ENCODE results near the gene LILRB2.
"Not testable (repeated sequence)": the region's sequence is repeated elsewhere in the genome, so short reads cannot be mapped to it uniquely, and the experiment has no call there.

Gene LILRB2

GRCh38 chr19:54302257-54302656, 21.3 kb upstream of the LILRB2 start:
- no peak for DNase-seq

- no peak for DNase-seq
Measured at GRCh38 chr19:54299515-54299914, 18.6 kb upstream of the LILRB2 start.

- no peak for DNase-seq
Measured at GRCh38 chr19:54299126-54299498, 18.2 kb upstream of the LILRB2 start.

DNA sequence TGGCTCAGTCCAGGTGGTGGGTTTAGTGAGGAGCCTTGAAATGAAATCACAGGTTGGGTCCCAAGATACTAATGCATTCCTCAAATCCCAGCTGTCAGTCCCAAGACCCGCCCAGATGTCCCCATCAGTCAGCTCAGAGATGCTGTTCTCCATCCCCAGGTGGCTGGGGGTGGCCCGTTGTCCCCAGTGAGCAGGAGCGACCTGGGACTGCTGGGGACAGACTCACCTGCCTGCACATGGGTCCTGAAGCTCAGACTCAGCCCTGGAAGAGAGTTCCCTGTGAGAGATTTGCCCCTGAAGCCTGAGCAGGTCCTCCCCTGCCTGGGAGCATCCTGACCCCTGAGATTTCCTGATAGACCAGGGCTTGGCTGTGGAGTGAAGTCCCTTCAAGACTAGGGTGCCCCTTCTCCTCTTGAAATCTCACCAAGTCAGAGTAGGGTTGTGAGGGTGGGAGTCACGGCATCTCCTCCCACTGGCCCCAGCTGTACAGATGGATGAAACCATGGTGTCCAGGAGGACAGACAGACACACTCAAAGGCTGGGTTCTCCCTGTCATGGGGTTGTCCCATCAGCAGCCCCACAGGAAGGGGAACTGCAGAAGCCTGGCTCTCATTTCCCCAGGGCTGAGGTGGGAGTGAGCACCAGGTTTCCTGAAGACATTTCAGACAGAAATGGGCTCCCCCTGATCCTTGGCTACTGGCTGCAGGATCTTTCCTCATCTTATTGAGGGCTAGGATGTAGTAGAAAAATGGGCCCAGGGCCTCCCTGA, 17.6 kb upstream of the LILRB2 start:
- no peak for DNase-seq

- DNase-seq = no peak
Measured at GRCh38 chr19:54297759-54298305, 16.9 kb upstream of the LILRB2 start.

DNA sequence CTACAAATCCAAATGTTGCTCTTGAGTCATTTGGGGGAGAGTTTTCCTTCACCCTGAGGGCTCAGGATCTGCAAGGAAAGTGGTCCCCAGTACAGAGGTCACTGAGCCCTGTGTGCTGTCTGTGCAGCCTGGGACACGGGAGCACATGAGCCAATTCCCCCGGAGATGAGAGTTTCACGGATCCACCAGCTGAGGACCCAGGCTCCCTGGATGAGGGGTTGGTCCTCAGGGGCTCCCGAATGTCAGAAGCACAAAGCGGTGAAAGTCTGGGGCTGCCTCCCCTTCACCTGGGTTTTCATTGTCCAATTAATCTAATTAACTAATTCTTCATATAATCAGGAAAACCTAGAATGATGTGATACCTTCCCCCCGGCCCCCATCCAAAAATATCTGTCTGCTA, 13.6 kb upstream of the LILRB2 start:
- DNase-seq = no peak

DNA sequence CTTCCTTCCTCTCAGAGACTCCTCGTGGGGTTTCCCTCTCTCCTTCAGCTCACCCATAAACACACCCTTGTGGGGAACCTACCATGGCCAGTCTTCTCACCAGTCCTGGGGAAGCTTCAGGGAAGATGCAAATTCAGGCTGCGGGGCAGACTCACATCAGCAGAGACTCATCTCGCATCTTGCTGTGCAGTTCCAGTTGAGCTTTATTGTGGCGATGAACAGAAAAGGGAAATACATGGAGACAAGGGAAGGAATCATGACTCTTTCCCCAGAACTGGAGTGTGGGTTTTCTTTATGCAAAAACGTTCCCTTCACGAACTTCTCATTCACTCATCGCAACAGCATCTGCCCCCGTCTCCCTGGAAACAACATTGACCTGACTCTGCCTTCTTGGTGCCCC, 8.2 kb upstream of the LILRB2 start:
- not testable (repeated sequence) for DNase-seq

DNA sequence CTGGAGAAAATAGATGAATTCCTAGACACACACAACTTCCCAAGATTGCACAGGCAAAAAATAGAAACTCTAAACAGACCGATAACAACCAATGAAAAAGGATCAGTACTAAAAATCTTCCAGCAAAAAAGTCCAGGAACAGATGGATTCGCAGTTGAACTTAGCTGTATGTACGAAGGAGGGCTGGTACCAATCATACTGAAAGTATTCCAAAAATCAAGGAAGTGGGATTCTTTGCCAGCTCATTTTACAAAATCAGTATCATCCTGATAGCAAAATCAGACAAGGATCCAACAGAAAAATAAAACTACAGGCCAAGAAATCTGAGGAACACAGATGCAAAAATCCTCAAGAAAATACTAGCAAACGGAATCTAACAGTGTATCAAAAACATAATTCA, 6.5 kb upstream of the LILRB2 start:
- no peak for DNase-seq

GRCh38 chr19:54286283-54286682, 5.4 kb upstream of the LILRB2 start:
- not testable (repeated sequence) for DNase-seq

DNA sequence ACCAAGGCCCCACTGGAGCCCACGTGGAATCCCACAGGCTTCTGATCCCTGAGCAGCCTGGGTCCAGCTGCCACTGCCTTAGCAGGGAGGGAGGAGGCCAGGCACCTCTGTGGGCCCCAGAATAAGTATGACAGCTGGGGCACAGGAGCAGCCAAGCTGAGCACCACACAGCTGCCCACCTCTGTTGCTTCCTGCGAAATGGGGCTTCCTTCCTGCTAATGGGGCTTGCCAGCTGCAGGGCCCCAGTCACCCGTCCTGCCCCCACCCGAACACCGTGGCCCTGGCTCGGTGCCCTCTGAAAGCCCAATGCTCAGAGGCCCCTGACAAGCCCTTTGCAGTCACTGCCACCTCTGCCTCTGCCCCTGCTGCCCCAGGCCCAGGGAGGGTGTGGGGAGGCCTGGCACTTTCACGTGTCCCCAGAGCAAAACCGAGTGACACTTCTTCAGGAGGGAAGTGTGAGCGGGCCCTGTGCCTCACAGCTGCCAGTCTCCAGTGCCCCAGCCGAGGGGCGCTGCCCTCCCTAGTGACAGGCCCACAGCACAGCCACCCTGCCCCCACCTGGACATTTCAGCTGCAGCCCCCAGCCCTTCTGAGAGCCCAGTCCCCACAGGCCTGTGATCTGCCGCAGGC, 4.6 kb upstream of the LILRB2 start:
- not testable (repeated sequence) for DNase-seq

DNA sequence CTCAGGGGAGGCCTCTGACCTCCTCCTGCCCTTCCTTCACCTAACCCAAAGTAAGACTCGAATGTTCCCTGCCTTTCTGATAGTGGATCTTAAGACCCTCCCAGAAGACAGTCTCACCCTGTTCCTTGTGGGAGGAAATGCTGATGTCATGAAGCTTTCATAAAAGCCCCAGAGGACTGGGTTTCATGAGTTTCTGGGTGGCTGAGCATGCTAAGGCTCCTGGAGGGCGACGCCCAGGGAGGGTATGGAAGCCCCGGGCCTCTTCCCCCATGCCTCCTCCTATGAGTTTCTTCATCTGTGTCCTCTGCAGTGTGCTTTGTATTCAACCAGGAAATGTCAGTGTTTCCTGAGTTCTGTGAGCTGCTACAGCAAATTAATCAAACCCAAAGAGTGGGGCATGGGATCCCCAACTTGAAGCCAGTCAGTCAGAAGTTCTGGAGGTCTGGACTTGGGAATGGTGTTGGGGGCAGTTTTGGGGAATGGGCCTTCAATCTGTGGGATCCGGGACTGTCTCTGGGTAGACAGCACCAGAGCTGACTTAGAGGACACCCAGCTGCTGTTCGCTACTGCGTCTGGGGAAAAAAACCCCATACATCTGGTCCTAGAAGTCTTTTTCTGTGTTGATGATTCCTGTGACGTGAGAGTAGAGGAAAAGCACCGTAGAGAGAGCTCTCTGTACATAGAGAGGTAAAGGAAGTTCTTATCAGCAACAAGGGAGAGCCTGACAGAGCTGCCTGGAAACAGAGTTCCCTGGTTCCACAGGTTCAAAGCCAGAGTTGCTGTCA, 2.0 kb upstream of the LILRB2 start:
- DNase-seq = no peak

GRCh38 chr19:54281729-54282075, 792 bp upstream of the LILRB2 start:
- DNase-seq = not testable (repeated sequence)

- DNase-seq = not testable (repeated sequence)
Measured at GRCh38 chr19:54280441-54280840, 469 bp downstream of the LILRB2 start.

DNA sequence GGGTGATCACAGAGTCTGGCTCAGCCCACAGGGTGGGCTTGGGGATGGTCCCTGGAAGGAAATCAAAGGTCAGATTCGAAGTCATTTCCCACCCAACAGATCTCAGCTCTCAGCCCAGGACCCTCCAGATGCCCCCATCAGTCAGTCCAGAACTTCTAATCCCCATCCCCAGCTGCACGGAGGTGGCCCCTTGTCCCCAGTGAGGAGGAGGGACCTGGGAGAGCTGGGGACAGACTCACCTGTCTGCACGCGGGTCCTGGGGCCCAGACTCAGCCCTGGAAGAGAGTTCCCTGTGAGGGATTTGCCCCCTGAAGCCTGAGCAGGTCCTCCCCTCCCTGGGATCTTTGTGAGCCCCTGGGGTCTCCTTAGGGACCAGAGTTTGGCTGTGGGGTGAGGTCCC, 885 bp downstream of the LILRB2 start:
- DNase-seq = not testable (repeated sequence)

DNA sequence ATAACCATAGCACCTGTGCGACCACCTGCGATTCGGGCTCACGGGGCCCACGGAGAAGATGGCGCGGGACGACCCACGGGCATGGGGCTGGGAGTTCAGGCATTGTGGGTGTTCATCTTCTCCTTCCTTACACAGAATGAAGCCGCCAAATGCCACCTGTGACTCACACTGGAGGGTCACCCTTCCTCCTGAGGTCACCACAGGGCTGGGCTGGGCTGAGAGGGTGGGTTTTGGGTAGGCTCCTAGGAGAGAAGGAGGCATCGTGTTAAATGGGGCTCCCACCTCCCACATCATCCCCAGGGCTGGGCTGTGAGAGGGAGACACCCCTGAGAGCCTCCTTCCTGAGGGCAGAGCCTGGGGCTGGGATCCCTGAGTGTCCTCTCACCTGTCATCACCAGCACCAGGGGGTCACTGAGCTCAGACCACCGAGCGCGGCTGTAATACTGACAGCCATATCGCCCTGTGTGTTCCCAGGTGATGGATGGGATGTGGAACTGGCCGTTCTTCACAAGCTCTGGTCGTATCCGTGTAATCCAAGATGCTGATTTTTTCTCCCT, 1.4 kb downstream of the LILRB2 start:
- no peak for DNase-seq

DNA sequence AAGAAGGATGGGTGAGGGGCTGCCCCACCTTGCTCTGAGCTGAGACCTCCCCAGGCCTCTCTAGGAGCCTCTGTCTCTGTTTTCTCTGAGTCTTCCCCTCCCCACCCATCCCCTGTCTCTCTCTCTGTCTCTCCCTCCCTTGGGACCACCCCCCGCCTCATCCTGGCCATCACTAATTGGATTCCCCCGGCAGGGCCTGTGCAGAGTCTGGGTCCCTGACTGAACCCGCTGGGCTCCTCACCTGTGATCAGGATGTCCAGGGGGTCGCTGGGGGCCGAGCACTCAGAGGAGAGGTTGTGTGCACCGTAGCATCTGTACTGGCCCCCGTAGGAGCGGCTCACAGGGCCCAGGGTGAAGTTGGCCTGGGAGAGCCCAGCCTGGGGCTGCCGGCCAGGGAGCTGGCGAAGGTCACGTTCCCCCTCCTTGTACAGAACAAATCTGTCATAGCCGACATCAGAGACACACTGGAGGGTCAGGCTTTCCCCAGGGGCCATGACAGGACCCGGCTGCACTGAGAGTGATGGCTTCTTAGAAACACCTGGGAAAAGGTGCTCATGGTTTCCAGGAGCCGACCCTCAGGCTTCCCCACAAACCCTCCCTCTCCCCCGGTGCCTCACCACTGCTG, 2.2 kb downstream of the LILRB2 start:
- not testable (repeated sequence) for DNase-seq

DNA sequence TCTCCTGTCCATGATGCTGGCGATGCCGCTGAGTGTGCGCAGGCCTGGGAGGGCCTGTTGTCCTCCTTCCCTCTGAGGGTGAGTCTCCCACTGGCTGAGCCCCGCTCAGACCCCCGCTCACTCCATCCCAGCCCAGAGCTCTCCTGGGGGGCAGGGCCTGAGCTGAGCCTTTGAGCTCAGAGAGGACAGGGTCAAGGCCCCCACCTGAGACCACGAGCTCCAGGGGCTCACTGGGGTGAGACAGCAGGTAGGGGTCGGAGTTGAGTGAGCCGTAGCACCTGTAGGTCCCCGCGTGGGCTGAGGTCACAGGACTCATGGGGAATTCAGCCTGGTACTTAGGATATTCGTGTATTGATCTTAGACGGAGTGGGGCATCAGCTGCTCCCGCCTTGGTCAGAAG, 2.9 kb downstream of the LILRB2 start:
- not testable (repeated sequence) for DNase-seq

- not testable (repeated sequence) for DNase-seq
Measured at GRCh38 chr19:54277111-54277615, 3.7 kb downstream of the LILRB2 start.

GRCh38 chr19:54275951-54276350, 5.0 kb downstream of the LILRB2 start:
- DNase-seq = no peak

GRCh38 chr19:54274516-54274915, 6.4 kb downstream of the LILRB2 start:
- not testable (repeated sequence) for DNase-seq

DNA sequence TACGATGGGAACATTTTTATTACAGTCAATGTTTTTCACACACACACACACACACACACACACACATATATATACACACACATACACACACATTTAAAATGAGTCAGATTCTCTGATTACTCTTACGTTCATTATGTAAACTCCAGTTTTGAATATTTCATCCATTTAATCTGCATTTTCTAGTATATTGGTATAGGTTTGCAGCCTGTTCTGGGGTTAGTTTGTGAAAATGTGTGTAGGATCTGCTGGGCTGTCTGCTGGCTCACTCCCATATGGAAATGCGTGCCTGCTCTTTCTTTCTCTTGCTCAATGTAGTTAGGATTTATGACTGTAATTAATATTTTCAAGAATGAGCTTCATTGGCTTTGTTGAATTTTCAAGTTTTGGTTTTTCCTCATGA, 7.1 kb downstream of the LILRB2 start:
- no peak for DNase-seq

GRCh38 chr19:54272181-54272580, 8.7 kb downstream of the LILRB2 start:
- DNase-seq = not testable (repeated sequence)

DNA sequence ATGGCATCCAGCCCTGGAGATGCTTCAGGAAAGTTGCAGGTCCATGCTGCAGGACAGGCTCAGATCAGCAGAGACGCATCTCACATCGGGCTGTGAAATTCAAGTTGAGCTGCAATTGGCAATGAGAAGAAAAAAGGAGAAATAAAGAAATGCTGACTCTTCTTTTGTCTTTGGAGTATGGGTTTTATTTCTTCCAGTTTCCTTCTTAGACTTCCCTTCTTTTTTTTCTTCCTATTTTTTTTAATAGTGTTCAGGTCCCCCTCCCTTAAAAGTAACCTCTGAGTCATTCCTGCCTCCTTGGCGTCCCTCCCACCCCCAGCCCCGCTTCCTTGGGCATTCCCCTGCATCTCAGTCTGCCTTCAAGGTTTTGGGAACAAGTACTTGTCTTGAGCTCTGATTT, 9.3 kb downstream of the LILRB2 start:
- DNase-seq = not testable (repeated sequence)
